IPS DF 6.9 (cell line): ENCODE results near the gene RPL13A.
"Not testable (repeated sequence)": the region's sequence is repeated elsewhere in the genome, so short reads cannot be mapped to it uniquely, and the experiment has no call there.

ENCODE experiments used
- DNase-seq: peaks from one replicate; pipeline ENCODE4 v3.0.0-alpha.2; 2013; ENCODE audit warnings: low read depth, low spot score
- H3K27ac ChIP-seq: one replicate; pipeline ENCODE4 v1.5.1; 2013; ENCODE audit warnings: low read length, control low read depth
- H3K27me3 ChIP-seq: 2 replicates; pipeline ENCODE4 v1.6.1; 2013; ENCODE audit warnings: mild to moderate bottlenecking, low read length; ENCODE audit not compliant: control insufficient read depth, insufficient read depth
- H3K36me3 ChIP-seq: 2 replicates; pipeline ENCODE4 v1.6.1; 2013; ENCODE audit warnings: low read length; ENCODE audit not compliant: control insufficient read depth, insufficient read depth
- H3K4me1 ChIP-seq: 2 replicates; pipeline ENCODE4 v1.6.1; 2013; ENCODE audit warnings: low read length; ENCODE audit not compliant: control insufficient read depth, insufficient read depth
- H3K4me3 ChIP-seq: 2 replicates; pipeline ENCODE4 v1.5.1; 2013; ENCODE audit warnings: mild to moderate bottlenecking, low read length
- H3K9me3 ChIP-seq: 2 replicates; pipeline ENCODE4 v1.6.1; 2013; ENCODE audit warnings: low read length, inconsistent platforms; ENCODE audit not compliant: control insufficient read depth, insufficient read depth
- WGBS: extraction: QIAGEN DNeasy Blood & Tissue Kit; methylation state at CpG from one replicate; pipeline ENCODE4 v1.1.7; 2013; ENCODE audit warnings: mixed read lengths, missing lambda C conversion rate; ENCODE audit not compliant: insufficient read length, insufficient coverage; 5-methylcytosine and 5-hydroxymethylcytosine counted together

The RPL13A gene

GRCh38 chr19:49444100-49444700 is 43.2 kb upstream of the RPL13A start:
- H3K4me3 ChIP-seq, H3K27ac ChIP-seq, H3K27me3 ChIP-seq, H3K9me3 ChIP-seq, DNase-seq, H3K4me1 ChIP-seq: not testable (repeated sequence)
- peaks cover 10% of the 10 kb centered on the region for H3K36me3 ChIP-seq
- WGBS, result no CpG with 5 or more reads among the region's 5 CpGs

GRCh38 chr19:49445997-49446396 is 41.4 kb upstream of the RPL13A start:
- Histone ChIP-seq H3K27ac (no peak overlapping the region), H3K27me3 (no peaks in the 10 kb centered on the region), H3K4me1 (no peaks in the 10 kb centered on the region; the same call in 1 of the 2 replicates), H3K9me3 (no peaks in the 10 kb centered on the region), H3K4me3 (no peak overlapping the region), H3K36me3 (peaks cover 12% of the 10 kb centered on the region)
- no CpG with 5 or more reads among the region's 3 CpGs for WGBS
- DNase-seq, result no peak

GRCh38 chr19:49447485-49448431 is 39.6 kb upstream of the RPL13A start:
- WGBS, result no CpG with 5 or more reads among the region's 32 CpGs

DNA sequence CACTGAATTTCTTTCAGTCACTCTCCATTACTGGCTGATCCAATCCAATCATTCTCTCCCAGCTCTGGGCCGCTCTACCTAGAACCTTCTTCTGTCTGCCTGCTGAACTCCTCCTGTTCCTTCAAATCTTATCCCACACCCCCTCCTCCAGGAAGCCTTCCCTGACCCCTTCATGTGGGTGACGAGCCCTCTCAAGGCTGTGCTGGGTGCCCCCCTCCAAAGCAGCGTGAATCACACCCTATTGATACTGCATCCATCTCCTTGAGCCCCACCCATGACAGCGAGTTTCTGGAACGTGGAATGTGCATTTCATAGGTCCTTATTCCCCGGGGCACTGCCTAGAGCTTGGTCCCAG is 39.0 kb upstream of the RPL13A start:
- Histone ChIP-seq H3K27me3 (no peaks in the 10 kb centered on the region), H3K9me3 (no peaks in the 10 kb centered on the region), H3K27ac (no peak overlapping the region), H3K4me3 (no peak overlapping the region), H3K36me3 (peaks cover 12% of the 10 kb centered on the region), H3K4me1 (no peaks in the 10 kb centered on the region; the same call in 1 of the 2 replicates)
- DNase-seq, result no peak
- WGBS, result no CpG with 5 or more reads among the region's 6 CpGs

More at GRCh38 chr19:49447485-49448431, 39.6 kb upstream of the RPL13A start:
- Histone ChIP-seq H3K27me3 (no peaks in the 10 kb centered on the region), H3K36me3 (peaks cover 12% of the 10 kb centered on the region), H3K9me3 (no peaks in the 10 kb centered on the region), H3K4me1 (no peaks in the 10 kb centered on the region; the same call in 1 of the 2 replicates), H3K4me3 (no peak overlapping the region), H3K27ac (no peak overlapping the region)
- no peak for DNase-seq

- no peaks in the 10 kb centered on the region for H3K4me1 ChIP-seq
- no peaks in the 10 kb centered on the region for H3K9me3 ChIP-seq
- peaks cover 12% of the 10 kb centered on the region for H3K36me3 ChIP-seq
- H3K27me3 ChIP-seq, result no peaks in the 10 kb centered on the region
- H3K27ac ChIP-seq, result no peak overlapping the region
- no CpG with 5 or more reads among the region's 7 CpGs for WGBS
- H3K4me3 ChIP-seq, result no peak overlapping the region
- DNase-seq, result no peak
These were observed 37.0 kb upstream of the RPL13A start for GRCh38 chr19:49450405-49450804.

- no peaks in the 10 kb centered on the region for H3K4me1 ChIP-seq
These were observed 35.8 kb upstream of the RPL13A start, which contains the start of gene PIH1D1 for GRCh38 chr19:49451430-49452181. PIH1D1 (minus strand) TSS chr19:49451814; CDS start chr19:49451574, 240 bp downstream.

DNA sequence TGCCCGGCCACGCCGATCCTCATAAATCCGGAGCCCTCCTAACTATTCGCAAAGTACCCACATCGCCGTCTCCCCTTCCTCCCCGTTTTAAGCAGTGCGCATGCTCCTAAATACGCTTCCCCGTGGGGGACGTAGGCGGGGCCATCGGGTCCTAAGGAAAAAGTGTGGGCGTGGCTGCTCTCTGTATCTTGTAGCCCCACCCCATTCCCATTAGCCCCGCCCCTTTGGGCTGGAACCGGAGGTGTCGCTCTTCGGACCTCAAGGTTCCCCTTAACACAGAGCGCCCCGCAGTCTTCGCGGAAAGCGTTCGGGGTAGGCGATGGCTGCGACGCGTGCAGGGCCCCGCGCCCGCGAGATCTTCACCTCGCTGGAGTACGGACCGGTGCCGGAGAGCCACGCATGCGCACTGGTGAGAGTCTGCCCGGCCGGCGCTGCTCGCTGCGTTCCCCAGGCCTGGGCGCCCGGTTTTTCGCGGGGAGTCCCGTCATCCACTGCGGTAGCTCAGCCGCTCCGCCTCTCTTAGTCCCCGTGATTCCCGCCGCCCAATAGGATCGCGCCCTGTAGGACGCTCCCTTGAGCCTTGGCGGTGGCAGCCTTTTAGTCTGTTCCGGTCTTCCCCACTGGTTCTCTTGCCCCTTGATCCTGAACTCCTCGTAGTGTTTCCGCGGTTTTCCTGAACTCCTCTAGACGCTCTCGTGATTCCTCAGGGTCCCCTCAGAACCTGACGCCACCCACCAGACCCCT is 34.2 kb upstream of the RPL13A start, which contains the start of gene ALDH16A1:
Gene ALDH16A1 (plus strand): TSS at position 213 of the 744 bp plus-strand sequence. CDS start 107 bp downstream, at position 320.
- peak; percentile 94 for DNase-seq
- Histone ChIP-seq H3K36me3 (peaks cover 4% of the 10 kb centered on the region; the same call in 1 of the 2 replicates), H3K27me3 (no peaks in the 10 kb centered on the region), H3K27ac (no peak within 1 kb of the TSS), H3K9me3 (no peaks in the 10 kb centered on the region), H3K4me1 (no peaks in the 10 kb centered on the region), H3K4me3 (peak within 1 kb of the TSS; percentile 54)
- no CpG with 5 or more reads among the region's 66 CpGs for whole genome bisulfite sequencing

More at GRCh38 chr19:49451430-49452181, 35.8 kb upstream of the RPL13A start, which contains the start of gene PIH1D1:
- WGBS, result no CpG with 5 or more reads among the region's 42 CpGs
- H3K36me3 ChIP-seq, result peaks cover 10% of the 10 kb centered on the region
- H3K9me3 ChIP-seq, result no peaks in the 10 kb centered on the region
- no peak within 1 kb of the TSS for H3K27ac ChIP-seq
- peak within 1 kb of the TSS; percentile 57 for H3K4me3 ChIP-seq
- peak; percentile 100 for DNase-seq
- no peaks in the 10 kb centered on the region for H3K27me3 ChIP-seq

DNA sequence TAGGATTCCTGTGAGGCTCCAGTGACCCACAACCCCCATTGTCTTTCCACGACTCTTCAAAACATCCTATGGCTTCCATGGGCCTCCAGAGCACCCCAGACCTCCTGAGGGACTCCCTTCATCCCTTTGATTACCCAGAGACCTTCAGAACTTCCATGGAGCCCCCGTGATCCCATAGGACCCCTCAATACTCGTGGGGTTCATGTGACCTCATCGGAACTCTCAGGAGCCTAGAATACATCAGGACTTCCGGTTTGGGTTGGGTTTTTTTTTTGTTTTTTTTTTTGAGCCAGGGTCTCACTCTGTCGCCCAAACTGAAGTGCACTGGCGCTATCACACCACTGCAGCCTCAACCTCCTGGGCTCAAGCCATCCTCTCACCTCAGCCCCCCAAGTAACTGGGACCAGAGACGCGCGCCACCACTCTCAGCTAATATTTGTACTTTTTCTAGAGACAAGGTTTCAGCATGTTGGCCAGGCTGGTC is 33.6 kb upstream of the RPL13A start:
- H3K4me1 ChIP-seq, result no peaks in the 10 kb centered on the region
- peaks cover 4% of the 10 kb centered on the region; the same call in 1 of the 2 replicates for H3K36me3 ChIP-seq
- H3K27ac ChIP-seq, result no peak overlapping the region
- WGBS, result no CpG with 5 or more reads among the region's 10 CpGs
- DNase-seq, result no peak
- no peaks in the 10 kb centered on the region for H3K9me3 ChIP-seq
- no peaks in the 10 kb centered on the region for H3K27me3 ChIP-seq
- H3K4me3 ChIP-seq, result peak overlapping the region; percentile 54; the same call in 1 of the 2 replicates

GRCh38 chr19:49455773-49456172 is 31.6 kb upstream of the RPL13A start:
- no peaks in the 10 kb centered on the region for H3K4me1 ChIP-seq
- no peak overlapping the region for H3K27ac ChIP-seq
- H3K36me3 ChIP-seq, result no peaks in the 10 kb centered on the region
- no peak for DNase-seq
- H3K27me3 ChIP-seq, result no peaks in the 10 kb centered on the region
- H3K4me3 ChIP-seq, result no peak overlapping the region
- no CpG with 5 or more reads among the region's 5 CpGs for WGBS
- no peaks in the 10 kb centered on the region for H3K9me3 ChIP-seq
